HG03064 (cell line): ENCODE results near the gene LARP4B.

ENCODE experiments used
- ATAC-seq: cut with Tn5 transposase; IDR thresholded peaks from one replicate; pipeline ENCODE4 v1.9.1; 2021; ENCODE audit warnings: low read depth; ENCODE audit not compliant: unreplicated experiment

LARP4B gene

DNA sequence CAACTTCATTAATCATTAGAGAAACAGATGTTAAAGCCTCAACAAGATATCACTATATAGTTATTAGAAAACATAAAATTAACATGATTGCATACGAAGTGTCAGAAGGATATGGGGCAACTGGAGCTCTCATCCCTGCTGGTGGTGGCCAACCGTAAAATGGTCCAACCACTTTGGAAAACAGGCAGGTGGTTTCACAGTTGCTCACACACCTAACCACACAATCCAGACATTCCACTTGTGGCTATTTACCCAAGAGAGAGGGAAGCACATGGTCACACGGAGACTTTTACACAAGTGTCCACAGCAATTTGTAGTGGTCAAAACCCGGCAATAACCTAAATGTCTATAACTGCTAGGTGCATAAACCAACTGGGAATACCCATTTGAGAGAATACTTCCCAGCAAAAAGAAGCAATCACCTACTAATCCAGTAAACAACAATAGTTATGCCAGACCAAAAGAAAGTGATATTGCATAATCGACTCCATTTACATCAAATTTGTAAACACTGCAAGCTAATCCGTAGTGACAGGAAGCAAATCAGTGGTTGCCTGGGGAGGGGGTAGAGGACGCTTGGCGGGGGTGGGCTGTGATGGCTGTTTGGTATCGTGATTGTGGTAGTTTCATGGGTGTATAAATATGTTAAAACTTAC lies 91.8 kb downstream of the LARP4B start:
- no peak for ATAC-seq

GRCh38 chr10:836782-837181 lies 94.7 kb downstream of the LARP4B start:
- no peak for ATAC-seq

GRCh38 chr10:834493-834892 lies 97.0 kb downstream of the LARP4B start:
- no peak for ATAC-seq

DNA sequence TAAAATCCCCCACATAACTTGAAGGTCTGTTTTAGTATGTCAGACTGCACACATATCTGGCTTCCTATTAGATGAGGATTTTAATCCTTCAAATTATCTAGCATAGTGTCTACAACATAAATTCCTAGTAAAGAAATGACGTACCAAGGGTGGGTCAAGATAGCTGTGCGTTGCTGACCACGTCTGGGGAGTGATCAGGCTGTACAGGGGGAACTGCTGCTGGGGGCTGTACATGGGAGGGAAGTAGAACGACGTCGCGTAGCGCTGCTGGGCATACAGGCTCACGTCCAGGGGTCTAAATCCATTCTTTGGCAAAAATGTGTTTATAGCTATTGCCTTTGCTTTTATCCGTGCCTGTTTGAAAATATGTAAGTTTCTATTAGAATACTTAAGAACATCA lies 102.3 kb downstream of the LARP4B start:
- no peak for ATAC-seq

DNA sequence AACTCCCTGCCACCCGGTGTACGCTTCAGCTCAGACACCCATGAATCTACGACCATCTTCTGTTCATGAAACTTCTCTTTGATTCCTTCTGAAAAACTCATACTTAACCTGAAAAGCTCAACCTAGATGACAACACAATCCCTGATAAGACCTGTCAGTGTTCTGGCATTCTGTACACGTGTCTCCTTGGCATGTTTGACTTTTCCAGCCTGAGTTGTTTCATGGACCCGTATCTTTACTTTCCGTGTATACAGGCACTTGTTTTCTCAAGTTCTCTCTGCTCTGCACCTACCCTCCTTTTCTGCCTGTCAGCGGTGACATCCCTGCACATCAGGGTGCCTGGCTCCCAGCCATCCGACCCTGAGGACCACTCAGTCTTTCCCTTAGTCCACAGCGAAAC lies 103.3 kb downstream of the LARP4B start:
- no peak for ATAC-seq

- ATAC-seq = no peak
These were observed 106.6 kb downstream of the LARP4B start for GRCh38 chr10:824946-825345.

- no peak for ATAC-seq
These were observed 107.0 kb downstream of the LARP4B start for GRCh38 chr10:824497-824896.

DNA sequence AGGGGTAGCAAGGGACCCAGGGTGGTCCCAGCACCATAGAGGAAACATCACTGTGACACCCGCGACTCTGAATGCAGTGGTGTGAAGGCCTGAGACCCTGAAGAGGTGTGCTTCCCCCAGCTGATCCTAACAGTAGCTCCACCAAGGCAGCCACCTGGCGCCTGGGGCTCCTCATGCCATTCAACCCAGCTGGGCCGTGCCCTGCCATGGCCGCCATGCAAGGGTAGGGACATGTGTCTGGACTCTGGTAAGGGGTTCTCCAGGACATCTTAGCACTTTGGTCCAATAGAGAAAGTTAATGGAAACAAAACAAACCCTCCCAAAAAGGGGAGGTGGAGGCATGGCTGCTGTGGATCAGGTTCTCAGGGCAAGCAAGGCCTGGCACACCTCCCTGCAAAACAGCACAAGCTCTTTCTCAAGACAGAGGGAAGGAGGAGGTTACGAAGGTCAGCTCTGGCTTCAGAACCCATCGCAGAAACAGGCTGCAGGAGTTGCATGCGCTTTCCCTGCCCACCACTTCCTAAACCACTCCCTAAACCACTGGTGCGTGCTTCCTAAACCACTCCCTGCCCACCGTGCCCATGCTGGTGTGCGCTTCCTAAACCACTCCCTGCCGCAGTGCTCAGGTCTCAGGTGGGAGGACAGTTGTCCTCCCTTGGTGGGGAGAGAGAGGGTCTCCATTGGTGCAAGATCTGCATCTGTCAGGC lies 108.7 kb downstream of the LARP4B start:
- no peak for ATAC-seq

GRCh38 chr10:822197-822596 lies 109.3 kb downstream of the LARP4B start:
- no peak for ATAC-seq

GRCh38 chr10:821322-821721 lies 110.2 kb downstream of the LARP4B start:
- no peak for ATAC-seq

DNA sequence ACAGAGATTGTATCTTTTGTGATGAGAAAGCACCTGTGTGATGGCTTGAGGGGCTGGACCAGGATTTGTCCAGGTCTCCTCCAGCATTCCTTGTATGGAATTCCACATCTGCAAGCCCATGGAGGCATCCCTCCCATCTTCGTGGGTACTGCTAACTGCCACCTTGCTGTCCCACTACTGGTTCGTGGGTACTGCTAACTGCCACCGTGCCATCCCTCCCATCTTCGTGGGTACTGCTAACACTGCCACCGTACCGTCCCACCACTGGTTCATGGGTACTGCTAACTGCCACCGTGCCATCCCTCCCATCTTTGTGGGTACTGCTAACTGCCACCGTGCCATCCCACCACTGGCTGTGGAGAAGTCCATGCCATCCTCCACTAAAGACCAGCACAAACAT lies 111.7 kb downstream of the LARP4B start:
- ATAC-seq = no peak

DNA sequence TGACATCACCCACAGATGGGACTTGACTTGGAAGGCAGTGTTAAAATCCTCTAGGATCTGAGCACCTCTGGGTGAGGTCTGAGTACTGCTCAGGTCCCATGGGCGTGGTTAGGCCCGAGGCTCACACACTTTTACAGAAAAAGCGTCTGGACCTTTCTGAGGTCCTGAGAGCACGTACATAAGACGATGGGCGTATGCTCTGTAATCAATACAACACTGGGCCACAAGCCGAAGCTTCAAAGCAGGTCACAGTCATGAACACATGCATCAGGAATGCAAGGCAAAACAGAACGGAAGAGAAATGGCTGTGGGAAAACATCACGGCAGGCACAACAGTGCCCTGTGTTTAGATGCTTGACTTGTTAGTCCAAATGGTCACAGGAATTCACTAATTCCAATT lies 112.2 kb downstream of the LARP4B start:
- no peak for ATAC-seq

- ATAC-seq = no peak
These were observed 112.8 kb downstream of the LARP4B start for GRCh38 chr10:818526-819220.

GRCh38 chr10:818010-818409 lies 113.5 kb downstream of the LARP4B start:
- ATAC-seq = no peak

DNA sequence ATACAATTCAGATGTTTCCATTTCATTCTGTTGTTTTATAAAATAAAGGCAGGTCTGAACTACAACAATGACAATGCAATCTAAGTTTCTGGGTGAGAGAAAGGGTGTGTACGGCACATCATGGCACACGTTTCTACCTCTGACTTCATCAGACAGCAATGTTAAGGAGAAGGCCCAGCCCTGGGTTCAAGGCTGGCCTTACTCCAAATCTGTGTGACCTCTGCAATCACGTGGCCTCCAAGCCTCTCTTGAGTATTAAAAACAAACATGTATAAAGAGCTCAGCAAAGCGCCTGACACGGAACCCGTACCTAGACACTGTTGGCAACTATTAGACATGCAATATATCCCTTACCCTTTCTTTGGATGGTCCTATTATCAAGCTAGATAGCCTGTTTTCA lies 114.1 kb downstream of the LARP4B start:
- no peak for ATAC-seq

- ATAC-seq = no peak
These were observed 114.5 kb downstream of the LARP4B start for GRCh38 chr10:816958-817357.

- ATAC-seq = no peak
These were observed 115.4 kb downstream of the LARP4B start for GRCh38 chr10:816091-816477.

DNA sequence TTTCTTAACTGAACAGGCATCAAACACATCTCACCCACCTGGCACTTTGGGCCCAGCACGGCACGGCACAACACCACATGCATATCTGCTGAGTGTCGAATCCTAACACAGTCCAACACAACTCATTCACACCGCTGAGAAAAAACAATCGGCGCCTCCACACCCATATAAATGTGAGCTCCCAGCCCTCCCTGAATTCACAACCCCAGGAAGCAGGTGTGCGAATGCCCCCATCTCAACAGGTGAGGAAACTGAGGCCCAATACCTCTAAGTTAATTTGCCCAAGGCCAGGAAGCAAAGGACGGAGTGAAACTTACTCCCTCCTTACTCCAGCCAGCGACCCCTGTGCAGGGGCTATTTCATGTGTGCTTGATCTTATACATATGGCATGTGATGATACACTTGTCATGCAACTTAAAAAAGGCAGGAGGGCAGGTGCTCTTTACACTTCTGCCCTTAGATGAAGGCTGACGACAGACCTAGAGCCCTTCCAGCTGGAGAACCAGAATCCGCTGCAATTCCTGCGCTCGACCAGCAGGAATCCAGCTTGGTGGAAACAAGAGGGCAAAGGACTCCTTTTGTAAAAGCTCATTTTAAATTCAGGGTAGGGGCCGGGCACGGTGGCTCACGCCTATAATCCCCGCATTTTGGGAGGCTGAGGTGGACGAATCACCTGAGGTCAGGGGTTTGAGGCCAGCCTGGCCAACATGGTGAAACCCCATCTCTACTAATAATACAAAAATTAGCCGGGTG lies 116.0 kb downstream of the LARP4B start:
- no peak for ATAC-seq

DNA sequence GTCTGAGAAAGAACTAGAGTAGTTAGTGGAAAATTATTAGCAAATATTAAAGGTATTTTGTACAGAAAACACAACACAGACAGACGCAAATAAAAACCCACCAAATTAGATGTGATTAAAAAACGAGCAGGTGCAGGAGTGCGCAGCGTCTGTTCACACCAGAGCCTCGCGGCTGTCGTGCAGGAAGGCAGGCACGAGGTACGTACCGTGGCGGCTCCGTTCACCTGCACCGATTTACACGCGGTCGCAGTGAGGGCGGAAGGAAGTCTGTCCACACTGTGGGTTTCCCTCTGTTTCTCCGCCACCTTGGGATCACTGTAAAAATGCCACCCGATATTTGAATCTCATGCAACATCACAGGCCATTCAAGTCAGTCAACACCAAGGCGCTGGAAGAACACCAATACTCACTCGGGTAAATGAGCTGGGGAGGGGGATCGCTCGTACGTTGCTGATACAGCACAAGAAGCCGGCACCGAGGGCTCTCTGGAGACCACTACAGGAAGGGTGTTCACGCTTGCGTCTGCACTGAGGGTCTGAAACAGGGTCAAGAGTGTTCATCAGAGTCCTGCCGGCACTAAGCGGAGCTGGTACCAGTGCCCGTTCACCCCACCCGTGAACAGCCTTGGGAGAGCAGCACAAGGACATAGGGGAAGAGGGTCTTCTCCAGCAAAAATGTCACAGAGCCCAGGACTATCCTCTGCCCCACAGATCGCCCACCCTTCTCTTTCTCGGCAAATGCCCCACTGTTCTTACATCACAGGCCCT lies 116.8 kb downstream of the LARP4B start:
- no peak for ATAC-seq

DNA sequence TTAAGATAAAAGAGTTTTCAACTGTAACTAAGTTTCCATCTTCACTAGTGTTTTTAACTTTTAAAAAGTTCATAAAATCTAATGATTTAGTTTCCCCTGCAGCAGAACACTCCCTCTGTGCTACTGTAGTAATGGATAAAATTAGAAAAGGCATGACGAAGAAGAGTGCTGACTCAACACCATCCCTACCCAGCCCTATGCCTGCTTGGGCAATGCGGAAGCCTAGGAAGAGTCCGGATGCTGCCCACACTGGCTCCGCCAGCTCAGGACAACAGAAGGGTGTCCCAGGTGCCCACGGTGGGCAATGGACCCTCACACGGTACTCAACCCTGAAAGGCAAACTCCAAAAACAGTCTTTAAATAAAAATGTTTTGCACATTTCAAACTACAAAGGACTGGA lies 118.2 kb downstream of the LARP4B start:
- no peak for ATAC-seq
